Endodermal cell (in vitro differentiated cells): Measurements from ENCODE around the gene PSMB10. TPM values are rescaled to one million over a fixed set of nuclear protein-coding genes. Genes with fewer than 3 reads are reported as not detected.
A peak's percentile ranks its signal among the peaks of the same experiment; 100 is the strongest.

Experiments used
- DNase-seq: peaks from one replicate; pipeline ENCODE4 v3.0.0-alpha.2; 2017
- H3K27ac ChIP-seq: 2 replicates; pipeline ENCODE4 v1.5.1; 2013; ENCODE audit warnings: mild to moderate bottlenecking, low read depth, low read length, moderate library complexity
- H3K27me3 ChIP-seq: 2 replicates; pipeline ENCODE4 v1.6.1; 2013; ENCODE audit warnings: mild to moderate bottlenecking, low read length, moderate library complexity; ENCODE audit not compliant: insufficient read depth, control insufficient read depth, poor library complexity, severe bottlenecking
- H3K36me3 ChIP-seq: 2 replicates; pipeline ENCODE4 v1.7.0; 2013; ENCODE audit warnings: mild to moderate bottlenecking, low read length, moderate library complexity; ENCODE audit not compliant: control insufficient read depth, insufficient read depth
- H3K4me1 ChIP-seq: one replicate; pipeline ENCODE4 v1.7.0; 2013; ENCODE audit warnings: low read length; ENCODE audit not compliant: control insufficient read depth, insufficient read depth
- H3K4me3 ChIP-seq: 2 replicates; pipeline ENCODE4 v1.5.1; 2013; ENCODE audit warnings: mild to moderate bottlenecking, low read length, moderate library complexity
- H3K9ac ChIP-seq: 2 replicates; pipeline ENCODE4 v1.6.1; 2013; ENCODE audit warnings: mild to moderate bottlenecking, low read length, moderate library complexity; ENCODE audit not compliant: poor library complexity, severe bottlenecking; ENCODE audit errors: extremely low read depth
- H3K9me3 ChIP-seq: 2 replicates; pipeline ENCODE4 v1.6.1; 2013; ENCODE audit warnings: mild to moderate bottlenecking, low read length, moderate library complexity; ENCODE audit not compliant: control insufficient read depth
- H3K27ac Mint-ChIP-seq: 2 replicates; pipeline ENCODE4 v1.8.0; 2020; ENCODE audit warnings: mixed read lengths
- H3K27me3 Mint-ChIP-seq: 2 replicates; pipeline ENCODE4 v1.8.0; 2021; ENCODE audit warnings: mild to moderate bottlenecking, mixed read lengths; ENCODE audit not compliant: insufficient read depth
- H3K36me3 Mint-ChIP-seq: 2 replicates; pipeline ENCODE4 v1.8.0; 2020; ENCODE audit warnings: low read depth, mixed read lengths
- H3K4me1 Mint-ChIP-seq: 2 replicates; pipeline ENCODE4 v1.8.0; 2020; ENCODE audit warnings: mixed read lengths
- H3K4me3 Mint-ChIP-seq: 2 replicates; pipeline ENCODE4 v1.8.0; 2020; ENCODE audit warnings: mild to moderate bottlenecking, moderate library complexity, mixed read lengths
- H3K9me3 Mint-ChIP-seq: 2 replicates; pipeline ENCODE4 v1.8.0; 2020; ENCODE audit warnings: mild to moderate bottlenecking, mixed read lengths
- CTCF ChIP-seq: fragments of 200-600 bp; sonication (generic); conservative IDR thresholded peaks from 2 replicates; pipeline ENCODE4 v1.5.0; 2021; ENCODE audit warnings: antibody characterized with exemption, mild to moderate bottlenecking
- WGBS, 2 experiments: methylation state at CpG; one replicate each; pipeline versions ENCODE4 v1.1.5 to v1.1.7; 2013; ENCODE audit warnings: missing lambda C conversion rate in 2 of 2, mixed read lengths in 1 of 2; ENCODE audit not compliant: insufficient coverage in 1 of 2, insufficient read length in 1 of 2; 5-methylcytosine and 5-hydroxymethylcytosine counted together
- long read RNA-seq, 4 experiments: library from polyadenylated mRNA in 2 of 4; library from RNA in 1 of 4; library from capped mRNA in 1 of 4; stranded (forward) in 3 of 4; unstranded in 1 of 4; transcript quantifications; one replicate each; pipeline ENCODE4 v2.0.0, GENCODE V29; 2020 to 2021; ENCODE audit warnings: inconsistent platforms in 1 of 4
- polyA plus RNA-seq, 2 experiments: library from polyadenylated mRNA; stranded (reverse); fragments of 50-300 nt; gene quantifications; one replicate each; pipeline ENCODE4 v1.2.3, GENCODE V29; 2013
- total RNA-seq, 2 donors: library from RNA; stranded (reverse); fragmentation: NEBNext Ultra II Directional in 1 of 2; extraction: Animal tissue kit (Norgen Biotek cat#: 25700) in 1 of 2; gene quantifications; 2 replicates in 1 of 2; 3 replicates in 1 of 2; pipeline ENCODE4 v1.2.1, GENCODE V29; 2021

Gene PSMB10
- 10 to 100 TPM; 15.5 to 16.5 TPM for total RNA-seq
- polyA plus RNA-seq (2013, experiment 1 of 2) = 15.1 TPM
- 16.7 TPM for polyA plus RNA-seq (2013, experiment 2 of 2)
- long read RNA-seq, experiment 1, partial matches to known transcripts = 2 of 6 reads
- long read RNA-seq, experiment 1, other reads (novel, unspliced or antisense) = 1 of 6 reads
- long read RNA-seq, experiment 2, transcript PSMB10-203 (4 exons, 591 nt) = major isoform, 5 of 7 reads
- long read RNA-seq, experiment 2, partial matches to known transcripts = 1 of 7 reads
- long read RNA-seq, experiment 2, other reads (novel, unspliced or antisense) = 0 of 7 reads
- long read RNA-seq, experiment 3, partial matches to known transcripts = 0 of 2 reads
- long read RNA-seq, experiment 3, other reads (novel, unspliced or antisense) = 0 of 2 reads
- long read RNA-seq, experiment 4, transcript PSMB10-201 (8 exons, 1,218 nt) = major isoform, 14 of 14 reads
- long read RNA-seq, experiment 4, partial matches to known transcripts = 0 of 14 reads
- long read RNA-seq, experiment 4, other reads (novel, unspliced or antisense) = 0 of 14 reads

GRCh38 chr16:67936124-67936879 is at the start of gene PSMB10:
Gene PSMB10 (minus strand): TSS chr16:67936850. CDS start chr16:67936749, 101 bp downstream.
- 2 to 3% methylated on average over 24 to 54 of the region's 54 CpGs for WGBS, 2 experiments
- DNase-seq = peak; percentile 79
- peak within 1 kb of the TSS; percentile 99 for H3K27ac Mint-ChIP-seq
- H3K27ac ChIP-seq = no peak within 1 kb of the TSS
- H3K4me3 Mint-ChIP-seq = peak within 1 kb of the TSS; percentile 100
- H3K36me3 ChIP-seq = no peaks in the 10 kb centered on the region
- H3K9ac ChIP-seq = peak within 1 kb of the TSS; percentile 77
- no peaks in the 10 kb centered on the region for H3K9me3 ChIP-seq
- TF ChIP-seq CTCF = no peak
- H3K4me3 ChIP-seq = peak within 1 kb of the TSS; percentile 93
- H3K4me1 ChIP-seq = no peaks in the 10 kb centered on the region
- no peaks in the 10 kb centered on the region for H3K9me3 Mint-ChIP-seq
- H3K4me1 Mint-ChIP-seq = peaks cover 23% of the 10 kb centered on the region
- H3K27me3 Mint-ChIP-seq = no peaks in the 10 kb centered on the region
- H3K27me3 ChIP-seq = no peaks in the 10 kb centered on the region
- H3K36me3 Mint-ChIP-seq = peaks cover 11% of the 10 kb centered on the region

GRCh38 chr16:67982011-67982696 is 45.5 kb upstream of the PSMB10 start:
- H3K9me3 ChIP-seq = no peaks in the 10 kb centered on the region
- DNase-seq = no peak
- Mint-ChIP-seq H3K4me1 (peaks cover 3% of the 10 kb centered on the region), H3K9me3 (peaks cover 9% of the 10 kb centered on the region), H3K27me3 (peaks cover 14% of the 10 kb centered on the region), H3K36me3 (no peaks in the 10 kb centered on the region), H3K27ac (no peak overlapping the region), H3K4me3 (no peak overlapping the region)
- H3K4me1 ChIP-seq = no peaks in the 10 kb centered on the region
- H3K9ac ChIP-seq = no peak overlapping the region
- no peak overlapping the region for H3K4me3 ChIP-seq
- TF ChIP-seq CTCF = no peak
- WGBS, 2 experiments = 96% methylated on average over 25 to 44 of the region's 49 CpGs
- H3K27me3 ChIP-seq = peaks cover 9% of the 10 kb centered on the region
- no peaks in the 10 kb centered on the region for H3K36me3 ChIP-seq
- H3K27ac ChIP-seq = no peak overlapping the region
